ENCODE measurements around the gene WDR77. TPM values are rescaled to one million over a fixed set of nuclear protein-coding genes. Genes with fewer than 3 reads are reported as not detected.

Gene WDR77
- total and polyA plus RNA-seq, 3 donors from 2014 or later, result 32.6 to 33.8 (median 33.7) TPM

DNA sequence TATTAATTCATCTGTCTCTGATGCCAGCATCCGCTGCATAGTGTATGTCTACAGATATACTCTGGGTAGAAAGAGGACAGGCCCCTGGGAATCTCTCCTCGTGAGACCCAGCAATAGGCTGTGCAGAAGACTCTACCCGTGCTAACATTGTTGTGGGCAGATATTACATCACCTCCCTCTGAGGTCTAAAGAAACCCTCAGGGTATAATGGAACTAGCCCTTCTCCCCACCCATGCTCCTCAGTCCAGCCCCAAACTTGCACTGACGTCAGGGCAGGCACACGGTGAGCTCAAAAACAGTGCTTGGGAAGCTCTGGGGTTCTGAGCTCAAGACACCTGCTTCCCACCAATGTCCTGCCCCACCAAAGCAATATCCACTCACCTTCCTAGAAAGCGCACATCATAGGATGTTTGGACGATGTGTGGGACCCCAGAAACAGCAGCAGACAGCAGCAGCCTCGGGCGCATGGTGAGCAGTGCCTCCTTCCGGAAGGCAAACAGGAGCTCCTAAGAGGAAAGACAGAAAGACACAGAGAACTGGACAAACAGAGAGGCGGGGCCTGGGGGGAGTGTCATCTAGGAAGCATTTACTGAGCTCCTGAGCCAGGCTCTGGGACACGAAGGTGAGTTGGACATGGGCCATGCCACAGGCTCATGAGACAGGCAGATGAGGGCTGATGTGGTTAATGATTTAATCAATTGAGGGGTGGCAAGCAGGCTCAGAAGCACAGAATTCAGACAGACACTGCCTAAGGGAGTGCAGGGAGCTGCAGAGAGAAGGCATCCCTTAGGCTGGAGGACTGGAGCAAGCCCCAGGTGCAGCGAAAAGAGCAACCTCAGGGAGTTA is 26.3 kb downstream of the WDR77 start:
- WGBS, 2 donors, result 89 to 95% methylated on average over 13 of the region's 13 CpGs
- Histone ChIP-seq H3K27me3 (no peaks in the 10 kb centered on the region), H3K4me1 (no peaks in the 10 kb centered on the region), H3K4me3 (no peak overlapping the region), H3K9me3 (no peaks in the 10 kb centered on the region), H3K27ac (no peak overlapping the region), H3K36me3 (ENCODE audit: low read depth, missing control alignments) (no peaks in the 10 kb centered on the region)
- no peak for TF ChIP-seq POLR2A (IDR thresholded peaks at IDR 0.05)
- TF ChIP-seq, protein P1, sequence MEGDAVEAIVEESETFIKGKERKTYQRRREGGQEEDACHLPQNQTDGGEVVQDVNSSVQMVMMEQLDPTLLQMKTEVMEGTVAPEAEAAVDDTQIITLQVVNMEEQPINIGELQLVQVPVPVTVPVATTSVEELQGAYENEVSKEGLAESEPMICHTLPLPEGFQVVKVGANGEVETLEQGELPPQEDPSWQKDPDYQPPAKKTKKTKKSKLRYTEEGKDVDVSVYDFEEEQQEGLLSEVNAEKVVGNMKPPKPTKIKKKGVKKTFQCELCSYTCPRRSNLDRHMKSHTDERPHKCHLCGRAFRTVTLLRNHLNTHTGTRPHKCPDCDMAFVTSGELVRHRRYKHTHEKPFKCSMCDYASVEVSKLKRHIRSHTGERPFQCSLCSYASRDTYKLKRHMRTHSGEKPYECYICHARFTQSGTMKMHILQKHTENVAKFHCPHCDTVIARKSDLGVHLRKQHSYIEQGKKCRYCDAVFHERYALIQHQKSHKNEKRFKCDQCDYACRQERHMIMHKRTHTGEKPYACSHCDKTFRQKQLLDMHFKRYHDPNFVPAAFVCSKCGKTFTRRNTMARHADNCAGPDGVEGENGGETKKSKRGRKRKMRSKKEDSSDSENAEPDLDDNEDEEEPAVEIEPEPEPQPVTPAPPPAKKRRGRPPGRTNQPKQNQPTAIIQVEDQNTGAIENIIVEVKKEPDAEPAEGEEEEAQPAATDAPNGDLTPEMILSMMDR (IDR thresholded peaks at IDR 0.05), result no peak
- intact Hi-C loops (cut with DNase I; ENCODE audit: low total_unique reads), result no loop called here
- no peak for DNase-seq

GRCh38 chr1:111420377-111420776 is 28.7 kb downstream of the WDR77 start:
- Histone ChIP-seq H3K9me3 (no peaks in the 10 kb centered on the region), H3K4me3 (no peak overlapping the region), H3K27me3 (no peaks in the 10 kb centered on the region), H3K4me1 (no peaks in the 10 kb centered on the region), H3K36me3 (ENCODE audit: low read depth, missing control alignments) (no peaks in the 10 kb centered on the region), H3K27ac (no peak overlapping the region)
- WGBS, 2 donors, result 78 to 85% methylated on average over 5 of the region's 5 CpGs
- no peak for DNase-seq
- intact Hi-C loops (cut with DNase I; ENCODE audit: low total_unique reads), result no loop called here
- TF ChIP-seq, protein P1 (IDR thresholded peaks at IDR 0.05), result no peak
- TF ChIP-seq POLR2A (IDR thresholded peaks at IDR 0.05), result no peak

GRCh38 chr1:111419037-111419436 is 30.0 kb downstream of the WDR77 start:
- WGBS, 2 donors, result 95 to 97% methylated on average over 1 of the region's 1 CpG
- no peaks in the 10 kb centered on the region for H3K36me3 ChIP-seq (ENCODE audit: low read depth, missing control alignments)
- H3K4me3 ChIP-seq, result no peak overlapping the region
- TF ChIP-seq POLR2A (IDR thresholded peaks at IDR 0.05), result no peak
- TF ChIP-seq, protein P1 (IDR thresholded peaks at IDR 0.05), result no peak
- H3K27me3 ChIP-seq, result no peaks in the 10 kb centered on the region
- intact Hi-C loops (cut with DNase I; ENCODE audit: low total_unique reads), result no loop called here
- H3K4me1 ChIP-seq, result peaks cover 4% of the 10 kb centered on the region
- DNase-seq, result no peak
- no peak overlapping the region for H3K27ac ChIP-seq
- no peaks in the 10 kb centered on the region for H3K9me3 ChIP-seq

DNA sequence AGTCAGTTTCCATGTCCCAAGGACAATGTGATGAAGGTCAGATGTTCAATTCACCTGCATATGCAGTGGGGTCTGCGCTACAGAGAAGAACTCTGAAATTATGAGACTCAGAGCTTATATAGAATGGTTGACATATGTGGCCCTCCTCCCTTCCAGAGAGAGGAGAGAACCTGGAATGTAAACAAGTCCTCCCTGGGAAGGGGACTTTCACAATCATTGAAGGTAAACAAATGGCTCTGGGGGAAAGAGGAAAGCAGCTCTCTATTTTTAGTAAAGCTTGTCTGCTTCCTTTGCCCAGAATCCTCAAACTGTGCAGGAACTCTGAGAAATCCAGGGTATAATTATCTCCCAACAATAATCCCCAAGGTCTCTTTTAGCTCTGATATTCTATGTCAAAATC is 31.3 kb downstream of the WDR77 start:
- Histone ChIP-seq H3K27me3 (no peaks in the 10 kb centered on the region), H3K4me1 (peaks cover 4% of the 10 kb centered on the region)

More for the DNA sequence above, 31.3 kb downstream of the WDR77 start:
- no peak for TF ChIP-seq POLR2A (IDR thresholded peaks at IDR 0.05)
- TF ChIP-seq, protein P1 (IDR thresholded peaks at IDR 0.05), result no peak
- Histone ChIP-seq H3K36me3 (ENCODE audit: low read depth, missing control alignments) (no peaks in the 10 kb centered on the region), H3K9me3 (no peaks in the 10 kb centered on the region), H3K27ac (no peak overlapping the region), H3K4me3 (no peak overlapping the region)
- no peak for DNase-seq
- WGBS, 2 donors, result 93 to 100% methylated on average over 1 of the region's 1 CpG
- intact Hi-C loops (cut with DNase I; ENCODE audit: low total_unique reads), result no loop called here

Data from testis (tissue), 3 donors.